NCI-H1105 treated with DMSO at 0.1 percent for 48 hours (cell line): ENCODE results near the gene FBXL7.

Experiments used
- DNase-seq: peaks from one replicate; lab custom pipeline; 2025; lab: John Stamatoyannopoulos, UW

FBXL7 gene

GRCh38 chr5:15889001-15889400 lies 389.0 kb downstream of the FBXL7 start:
- no peak for DNase-seq

GRCh38 chr5:15893866-15894265 lies 393.9 kb downstream of the FBXL7 start:
- DNase-seq, result no peak

GRCh38 chr5:15897656-15898055 lies 397.7 kb downstream of the FBXL7 start:
- DNase-seq, result no peak

GRCh38 chr5:15898641-15899040 lies 398.7 kb downstream of the FBXL7 start:
- no peak for DNase-seq

GRCh38 chr5:15899481-15899880 lies 399.5 kb downstream of the FBXL7 start:
- no peak for DNase-seq

- no peak for DNase-seq
Measured at GRCh38 chr5:15901151-15901550, 401.2 kb downstream of the FBXL7 start.

GRCh38 chr5:15902066-15902465 lies 402.1 kb downstream of the FBXL7 start:
- no peak for DNase-seq

GRCh38 chr5:15904899-15905830 lies 405.2 kb downstream of the FBXL7 start:
- no peak for DNase-seq

GRCh38 chr5:15914638-15915037 lies 414.7 kb downstream of the FBXL7 start:
- no peak for DNase-seq

- no peak for DNase-seq
Measured at GRCh38 chr5:15926586-15926985, 426.6 kb downstream of the FBXL7 start.

- no peak for DNase-seq
Measured at GRCh38 chr5:15927710-15928380, 427.9 kb downstream of the FBXL7 start.

- DNase-seq, result no peak
Measured at GRCh38 chr5:15929611-15930263, 429.8 kb downstream of the FBXL7 start.

- no peak for DNase-seq
Measured at GRCh38 chr5:15932066-15932465, 432.1 kb downstream of the FBXL7 start.

- DNase-seq, result no peak
Measured at GRCh38 chr5:15933259-15934207, 433.6 kb downstream of the FBXL7 start.

- DNase-seq, result no peak
Measured at GRCh38 chr5:15936505-15937245, 436.7 kb downstream of the FBXL7 start.

- no peak for DNase-seq
Measured at GRCh38 chr5:15937708-15938107, 437.7 kb downstream of the FBXL7 start.

GRCh38 chr5:15938186-15938585 lies 438.2 kb downstream of the FBXL7 start:
- DNase-seq, result no peak

- DNase-seq, result no peak
Measured at GRCh38 chr5:15938961-15939360, 439.0 kb downstream of the FBXL7 start.

- DNase-seq, result no peak
Measured at GRCh38 chr5:15940905-15941304, 440.9 kb downstream of the FBXL7 start.

- no peak for DNase-seq
Measured at GRCh38 chr5:15943487-15943886, 443.5 kb downstream of the FBXL7 start.

GRCh38 chr5:15946026-15946425 lies 446.0 kb downstream of the FBXL7 start:
- no peak for DNase-seq
